HG03025 (cell line): Measurements from ENCODE around the gene STK11.

Experiments used
- ATAC-seq: cut with Tn5 transposase; IDR thresholded peaks from one replicate; pipeline ENCODE4 v1.9.1; 2021; ENCODE audit warnings: mild to moderate bottlenecking, moderate library complexity; ENCODE audit not compliant: unreplicated experiment, low FRiP score

STK11 gene

DNA sequence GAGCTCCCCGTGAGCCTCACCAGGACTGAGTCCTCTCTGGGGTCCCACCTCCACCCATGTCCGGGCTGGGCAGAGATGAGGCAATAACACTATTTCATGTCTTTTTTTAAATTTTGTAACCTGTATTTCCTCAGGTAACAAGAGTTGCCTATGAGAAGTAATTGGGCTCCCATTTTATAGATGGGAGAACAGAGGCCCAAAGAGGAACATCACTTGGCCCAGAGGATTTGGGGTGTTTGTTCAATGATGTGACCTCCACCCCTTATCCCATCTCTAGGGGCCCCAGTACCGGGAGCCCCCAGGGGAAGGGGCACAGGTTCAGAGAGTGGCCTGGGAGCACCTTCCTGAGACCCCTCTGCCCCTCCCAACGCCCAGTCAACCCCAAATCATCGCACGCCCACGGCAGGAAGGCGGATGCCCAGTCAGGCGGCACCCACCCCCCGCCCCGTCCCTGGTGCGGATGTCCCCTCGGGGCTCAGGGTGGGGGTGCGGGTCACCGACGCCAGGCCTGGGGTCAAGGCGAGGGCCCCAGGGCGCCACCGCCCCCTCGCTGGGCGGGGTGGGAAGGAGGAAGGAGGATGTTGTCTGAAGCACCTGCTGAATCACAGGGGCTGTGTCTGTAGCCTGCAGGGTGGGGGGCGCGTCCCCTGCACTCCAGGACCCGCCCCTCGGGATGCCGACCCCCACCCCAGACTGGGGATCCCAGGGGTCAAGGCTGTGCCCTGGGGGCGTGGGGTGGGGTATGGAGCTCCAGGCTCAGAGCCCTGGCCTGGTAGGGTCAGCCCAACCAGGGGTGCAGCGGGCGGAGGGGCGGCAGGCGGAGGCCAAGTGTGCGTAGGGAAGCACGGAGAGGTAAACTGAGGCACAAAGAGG lies 54.5 kb downstream of the STK11 start:
- peak; percentile 2 for ATAC-seq

DNA sequence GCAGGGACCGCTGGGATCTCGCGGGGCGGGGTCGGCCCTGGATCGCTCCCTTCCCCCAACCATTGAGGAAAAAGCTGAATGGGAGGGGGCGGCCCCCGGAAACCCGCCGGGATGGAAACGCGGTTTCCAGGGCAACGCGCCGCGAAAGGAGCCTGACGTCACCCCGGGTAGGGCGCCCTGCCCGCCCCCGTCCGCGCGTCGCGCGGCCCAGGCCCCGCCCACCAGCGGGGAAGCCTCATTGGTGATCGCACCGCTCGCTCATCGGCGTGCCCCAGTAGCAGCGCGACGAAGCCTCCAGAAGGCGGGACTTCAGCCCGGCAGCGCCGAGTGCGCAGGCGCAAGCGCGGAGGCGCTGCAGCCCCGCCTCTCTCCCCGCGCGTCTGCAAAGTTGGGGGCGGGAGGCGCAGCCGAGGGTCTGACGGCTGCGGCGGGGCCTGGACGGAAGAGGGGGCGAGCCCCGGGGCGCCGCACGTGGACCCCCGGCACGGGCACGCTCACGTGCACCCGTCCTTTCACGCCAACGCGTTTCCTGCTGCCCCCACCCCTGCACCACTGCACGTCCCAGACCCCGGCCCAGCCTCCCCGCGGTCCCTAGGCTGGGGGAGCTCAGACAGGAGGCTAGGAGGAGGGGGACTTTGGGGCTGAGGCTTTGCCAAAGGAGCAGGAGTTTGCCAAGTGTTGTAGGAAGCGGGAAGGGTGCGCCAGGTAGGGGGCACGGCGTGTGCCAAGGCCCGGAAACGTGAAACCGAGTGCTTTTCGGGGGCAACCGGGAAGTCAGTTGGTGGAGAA lies 55.4 kb downstream of the STK11 start:
- ATAC-seq: peak; percentile 45

DNA sequence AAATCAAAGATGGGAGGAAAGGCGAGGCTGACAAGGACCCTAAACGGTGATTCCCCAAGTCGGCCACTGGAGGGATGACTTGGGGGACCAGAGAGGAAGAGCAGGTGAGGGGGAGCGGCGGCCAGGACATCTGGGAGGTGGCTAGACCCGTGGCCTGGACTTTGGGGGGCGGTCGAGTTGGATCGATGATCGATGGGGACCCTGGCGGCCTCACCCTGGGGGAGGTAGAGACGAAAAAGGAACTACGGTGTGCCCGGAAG lies 55.9 kb downstream of the STK11 start:
- ATAC-seq: no peak

DNA sequence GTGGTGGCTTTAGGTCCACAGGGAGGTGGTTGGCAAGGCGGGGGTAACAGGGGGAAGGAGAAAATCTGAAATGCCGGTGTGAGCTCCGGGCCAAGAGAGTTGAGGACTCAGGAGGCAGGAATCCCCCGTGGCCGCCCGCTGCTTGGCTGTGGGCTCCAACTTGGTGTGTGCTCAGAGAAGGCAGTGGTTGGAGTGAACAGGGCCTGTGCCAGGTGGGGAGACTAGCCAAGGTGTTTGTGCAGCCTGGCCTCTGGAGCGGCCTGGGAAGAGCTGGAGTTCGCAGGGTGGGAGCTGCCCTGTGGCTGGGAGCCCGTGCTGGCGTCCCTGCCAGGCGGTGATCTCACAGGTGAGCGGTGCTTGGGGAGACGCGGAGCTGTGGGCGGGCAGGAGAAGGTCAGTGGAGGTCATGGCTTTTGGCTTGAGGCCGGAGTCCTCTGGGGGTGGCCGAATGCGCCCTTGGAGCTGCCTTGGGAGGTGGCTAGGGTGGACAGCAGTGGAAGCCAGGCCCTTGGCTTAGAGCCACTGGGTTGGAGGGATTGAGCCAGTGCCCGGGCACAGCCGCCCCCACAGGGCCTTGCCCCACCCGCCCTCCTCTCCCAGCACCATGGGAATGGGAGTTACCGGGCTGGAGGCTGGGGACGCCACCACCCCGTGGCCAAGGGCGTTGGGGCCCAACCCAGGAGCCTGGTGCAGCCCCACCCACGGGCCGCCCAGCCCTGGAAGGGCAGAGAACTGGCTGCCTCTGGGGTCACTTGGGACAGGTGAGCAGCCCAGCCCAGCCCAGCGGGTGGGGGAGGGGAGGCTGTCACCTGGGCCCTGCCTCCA lies 56.4 kb downstream of the STK11 start:
- no peak for ATAC-seq

DNA sequence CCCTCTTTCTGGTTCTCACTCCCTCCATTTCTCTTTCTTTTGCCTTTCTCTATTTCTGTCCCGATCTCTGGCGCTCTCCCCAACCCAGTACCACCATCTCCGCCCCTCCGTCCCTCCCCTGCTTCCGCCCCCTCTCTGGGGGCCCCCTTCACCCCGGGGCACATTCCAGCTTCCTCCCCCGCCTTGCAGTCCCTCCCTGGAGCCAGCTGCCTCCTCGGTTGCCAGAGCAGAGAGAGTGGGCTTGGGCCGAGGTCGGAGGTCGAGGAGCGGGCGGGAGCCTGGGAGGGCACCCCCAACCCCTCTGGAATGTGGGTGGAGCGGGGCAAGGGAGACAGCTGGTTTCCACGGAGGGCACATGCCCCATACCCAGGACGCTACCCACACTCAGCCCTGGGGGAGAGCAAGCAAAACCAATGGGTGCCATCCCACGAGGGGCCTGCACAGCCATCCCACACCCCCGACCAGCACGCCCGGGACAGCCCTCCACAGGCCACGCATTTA lies 57.1 kb downstream of the STK11 start:
- ATAC-seq: no peak

DNA sequence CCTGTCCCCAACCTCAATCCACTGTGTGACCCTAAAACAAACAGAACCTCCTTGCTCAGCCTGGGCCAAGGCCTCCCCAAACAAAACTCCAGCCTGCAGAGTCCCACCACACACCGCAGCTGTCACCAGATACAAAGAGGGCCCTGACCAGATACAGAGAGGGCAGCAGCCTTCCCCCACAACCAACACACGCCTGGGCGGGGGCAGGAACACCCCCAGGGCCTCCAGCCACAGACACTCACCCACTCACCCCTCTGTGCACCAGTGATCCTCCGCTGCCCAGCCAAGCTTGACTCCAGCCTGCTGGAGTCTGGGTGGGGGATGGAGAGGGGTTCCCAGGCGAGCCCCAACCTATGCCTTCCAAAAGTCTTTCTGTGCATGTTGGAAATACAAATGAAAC lies 57.6 kb downstream of the STK11 start:
- ATAC-seq: no peak

DNA sequence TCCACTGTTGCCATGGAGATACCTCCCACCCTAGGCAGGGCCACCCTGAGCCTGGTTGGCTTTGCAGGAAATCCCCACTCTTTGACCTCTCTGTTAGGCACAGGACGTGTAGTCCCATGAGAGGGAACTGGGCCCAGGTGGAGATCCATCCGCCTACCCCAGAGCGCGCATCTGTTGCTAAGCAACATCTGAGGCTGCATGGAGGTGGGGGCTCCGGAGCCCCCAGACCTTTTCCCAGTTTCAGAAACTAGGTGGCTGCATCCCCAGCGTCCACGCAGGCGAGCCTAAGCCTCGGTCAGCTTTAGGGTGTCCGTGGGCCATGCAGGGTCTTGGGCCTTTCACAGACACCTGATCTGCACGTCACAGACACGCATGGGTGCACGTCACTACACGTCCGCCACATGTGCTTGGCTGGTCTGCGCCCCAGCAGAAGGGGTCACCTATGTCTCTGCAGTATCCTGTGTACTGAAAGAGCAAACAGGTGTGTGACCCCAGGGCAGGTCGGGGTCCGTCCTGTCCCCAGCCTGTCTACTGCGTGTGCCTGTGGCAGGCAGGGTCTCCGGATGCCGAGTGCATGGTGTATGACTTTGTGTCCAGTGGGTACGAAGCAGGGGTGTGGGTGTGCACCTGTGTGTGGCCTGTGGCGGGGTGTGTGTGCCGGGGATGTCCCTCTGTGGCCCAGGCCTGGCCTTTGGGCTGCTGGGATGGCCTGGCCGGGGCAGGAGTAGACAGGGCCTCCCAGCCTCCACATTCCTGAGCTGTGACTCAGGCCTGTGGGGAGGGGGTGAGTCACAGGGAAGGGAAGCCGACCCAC lies 59.4 kb downstream of the STK11 start:
- ATAC-seq: no peak

DNA sequence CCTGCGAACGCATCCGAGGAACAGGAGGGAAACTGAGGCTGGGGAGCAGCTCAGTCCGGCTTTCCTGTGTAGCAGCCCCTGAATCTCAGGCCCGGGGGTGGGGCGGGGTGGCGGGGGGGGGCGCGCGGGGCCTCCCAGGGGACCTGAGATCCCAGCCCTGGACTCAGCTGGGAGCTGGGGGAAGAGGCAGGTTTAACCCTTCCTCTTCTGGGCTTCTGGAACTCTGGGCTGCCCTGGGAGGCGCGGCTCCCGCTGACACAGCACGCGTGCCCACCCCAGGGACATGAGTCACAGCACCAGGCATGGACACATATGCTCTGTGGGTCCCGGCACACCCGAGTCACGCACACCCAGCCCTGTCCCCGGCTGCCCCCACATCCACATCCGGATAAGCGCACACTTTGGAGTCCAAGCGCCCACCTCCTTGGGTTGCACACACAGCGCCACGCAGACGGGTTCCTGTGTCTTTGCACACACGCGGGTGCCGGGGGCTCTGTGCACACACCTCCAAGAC lies 60.1 kb downstream of the STK11 start:
- no peak for ATAC-seq

DNA sequence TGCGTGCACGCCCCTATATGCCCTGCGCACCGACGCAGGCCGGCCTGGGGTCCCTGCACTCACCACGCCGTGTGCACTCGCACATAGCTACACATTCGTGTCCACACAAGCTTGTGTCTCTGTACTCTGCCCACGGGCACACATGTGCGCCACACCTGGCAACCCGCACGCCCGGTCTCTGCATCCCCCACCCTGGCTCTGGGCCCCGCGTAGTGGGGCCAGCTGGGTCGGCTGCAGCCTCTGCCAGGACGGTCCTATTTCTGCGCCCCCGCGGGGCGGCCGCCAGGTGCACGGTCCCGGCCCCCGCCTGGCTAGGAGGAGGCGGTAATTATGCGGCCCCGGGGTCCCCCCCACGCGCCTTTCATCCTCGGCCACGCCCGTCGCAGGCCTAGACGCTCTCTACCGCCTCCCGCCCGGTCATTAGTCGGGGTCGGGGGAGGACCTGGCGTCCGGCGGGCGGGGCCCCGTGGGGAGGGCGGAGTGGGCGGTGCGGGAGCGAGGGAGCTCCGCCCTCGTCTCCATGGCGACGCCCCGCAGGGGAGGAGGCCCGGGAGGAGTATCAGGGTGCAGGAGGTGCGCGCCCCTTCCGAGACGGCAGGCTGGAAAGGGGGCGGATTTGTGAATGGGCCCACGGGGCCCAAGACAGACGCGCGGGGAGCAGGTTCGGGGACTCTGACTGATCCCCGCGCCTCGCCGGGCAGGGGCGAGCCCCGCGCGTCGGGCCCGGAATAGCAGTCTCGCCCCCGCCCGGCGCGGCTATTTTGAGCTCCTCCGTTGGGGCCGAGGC lies 60.7 kb downstream of the STK11 start:
- ATAC-seq: peak; percentile 35

DNA sequence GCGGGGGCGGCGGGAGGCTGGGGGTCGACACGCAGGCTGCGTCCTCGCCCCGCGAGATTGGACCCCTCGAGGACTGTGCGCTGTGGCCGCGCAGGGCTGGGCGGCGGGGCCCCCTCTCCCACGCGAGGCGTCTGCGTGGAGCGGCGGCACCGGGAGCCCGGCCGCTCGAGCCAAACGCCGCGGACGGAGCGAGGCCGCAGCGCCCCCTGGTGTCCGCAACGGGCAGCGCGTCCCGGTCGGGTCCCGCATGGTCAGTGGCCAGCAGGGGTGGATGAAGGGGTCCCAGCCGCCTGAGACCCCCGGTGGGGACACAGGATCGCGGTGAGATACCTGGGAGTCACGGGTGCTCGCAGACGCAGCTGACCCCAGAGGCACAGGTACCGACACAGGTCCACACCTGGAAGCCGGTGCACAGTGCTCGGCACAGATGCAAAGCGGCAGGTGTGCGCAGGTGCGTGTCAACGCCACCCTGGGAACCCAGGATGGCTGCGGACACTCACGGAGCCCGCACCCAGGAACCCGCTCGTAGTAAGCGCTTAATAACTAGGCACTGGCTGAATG lies 61.4 kb downstream of the STK11 start:
- peak; percentile 8 for ATAC-seq

DNA sequence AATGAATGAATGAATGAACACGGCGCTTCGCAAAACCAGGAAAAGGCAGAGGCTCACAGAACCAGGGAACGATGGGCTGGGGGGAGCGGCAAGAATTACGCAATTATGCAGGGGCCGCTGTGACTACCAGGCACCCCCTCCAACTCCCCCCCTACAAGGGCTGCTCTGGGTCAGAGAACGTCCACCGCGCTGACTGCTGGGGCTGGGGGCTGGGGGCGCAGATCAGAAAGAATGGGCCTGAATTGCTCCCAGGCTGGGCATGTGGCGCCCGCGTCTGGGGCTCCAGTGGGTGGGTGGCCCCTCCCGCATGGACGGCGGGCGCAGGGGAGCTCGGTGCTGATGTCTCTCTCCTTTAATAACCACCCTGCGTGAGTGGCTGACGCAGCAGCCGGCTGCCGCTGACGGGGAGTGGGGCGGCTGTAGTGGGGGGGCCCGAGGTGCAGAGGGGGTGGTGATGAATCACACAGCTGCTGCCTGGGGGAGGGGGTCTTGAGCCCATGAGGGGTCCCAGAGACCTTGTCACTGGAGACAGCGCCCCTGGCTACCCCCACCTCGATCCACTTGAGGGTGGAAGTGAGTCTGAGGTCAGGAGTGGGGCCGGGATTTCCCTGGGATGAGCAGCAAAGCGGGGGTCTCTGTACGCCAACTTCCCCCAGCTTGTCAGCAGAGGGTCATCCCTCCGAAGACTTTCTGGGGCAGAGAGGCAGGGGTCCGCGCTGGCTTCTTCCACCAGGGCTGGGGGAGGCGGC lies 62.1 kb downstream of the STK11 start:
- no peak for ATAC-seq

DNA sequence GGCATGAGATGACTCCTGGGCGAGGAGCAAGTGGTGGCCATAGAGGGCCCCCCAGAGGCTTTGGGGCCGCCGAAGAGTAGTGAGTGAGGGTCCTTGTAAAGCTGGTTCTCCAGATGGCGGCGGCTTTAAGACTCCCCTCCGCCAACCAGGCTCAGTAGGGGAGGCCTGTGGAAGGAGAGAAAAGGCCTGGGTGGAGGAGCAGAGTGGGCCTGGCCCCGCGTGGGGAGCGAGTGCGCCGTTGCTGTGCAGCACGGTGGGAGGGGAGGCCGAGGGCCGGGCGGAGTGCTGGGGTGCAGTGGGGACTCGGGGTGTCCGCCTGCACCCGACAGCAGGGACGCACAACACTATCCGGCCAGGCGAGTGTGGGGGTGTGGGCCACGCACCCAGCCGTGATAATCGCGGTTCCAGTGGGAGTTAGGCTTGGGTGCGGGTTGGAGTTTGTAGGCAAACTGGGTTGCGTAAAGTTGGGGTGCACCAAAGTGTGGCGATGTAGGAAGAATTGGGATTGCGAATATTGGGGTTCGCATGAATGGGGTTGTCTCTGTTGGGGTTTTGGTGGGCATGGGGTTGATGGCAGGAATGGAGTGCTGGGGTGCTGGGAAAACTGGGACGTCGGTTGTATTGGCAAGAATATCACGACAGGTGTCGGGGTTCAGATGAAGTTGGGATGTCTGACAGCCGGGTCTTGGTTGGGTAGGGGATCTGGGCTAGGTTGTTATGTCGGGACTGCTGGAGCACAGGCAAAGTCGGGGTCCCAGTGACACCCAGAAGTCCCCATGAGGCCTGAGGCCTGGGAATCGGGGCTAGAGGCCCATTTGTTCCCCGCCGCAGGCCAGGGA lies 62.9 kb downstream of the STK11 start:
- ATAC-seq: no peak

DNA sequence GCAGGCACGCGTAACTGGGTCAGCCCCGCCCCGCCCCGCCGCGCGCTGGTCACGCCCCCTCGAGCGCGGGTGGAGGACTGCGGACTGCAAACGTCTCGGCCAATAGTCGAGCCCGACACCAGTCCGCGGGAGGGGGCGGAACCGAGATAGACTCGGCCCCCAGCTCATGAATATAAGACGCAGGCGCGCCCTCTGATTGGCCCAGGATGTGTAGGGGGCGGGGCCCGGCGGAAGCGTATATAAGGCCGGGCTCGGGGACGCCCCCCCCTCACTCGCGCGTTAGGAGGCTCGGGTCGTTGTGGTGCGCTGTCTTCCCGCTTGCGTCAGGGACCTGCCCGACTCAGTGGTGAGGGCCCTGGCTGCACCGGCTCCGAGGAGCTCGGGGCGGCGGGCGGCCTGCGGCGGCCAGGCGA lies 63.5 kb downstream of the STK11 start, which contains the start of gene CIRBP:
Gene CIRBP, plus strand, starts transcription at position 268 of the 413 bp plus-strand sequence. CDS start 1,602 bp downstream, outside the sequence.
- ATAC-seq: peak; percentile 55

DNA sequence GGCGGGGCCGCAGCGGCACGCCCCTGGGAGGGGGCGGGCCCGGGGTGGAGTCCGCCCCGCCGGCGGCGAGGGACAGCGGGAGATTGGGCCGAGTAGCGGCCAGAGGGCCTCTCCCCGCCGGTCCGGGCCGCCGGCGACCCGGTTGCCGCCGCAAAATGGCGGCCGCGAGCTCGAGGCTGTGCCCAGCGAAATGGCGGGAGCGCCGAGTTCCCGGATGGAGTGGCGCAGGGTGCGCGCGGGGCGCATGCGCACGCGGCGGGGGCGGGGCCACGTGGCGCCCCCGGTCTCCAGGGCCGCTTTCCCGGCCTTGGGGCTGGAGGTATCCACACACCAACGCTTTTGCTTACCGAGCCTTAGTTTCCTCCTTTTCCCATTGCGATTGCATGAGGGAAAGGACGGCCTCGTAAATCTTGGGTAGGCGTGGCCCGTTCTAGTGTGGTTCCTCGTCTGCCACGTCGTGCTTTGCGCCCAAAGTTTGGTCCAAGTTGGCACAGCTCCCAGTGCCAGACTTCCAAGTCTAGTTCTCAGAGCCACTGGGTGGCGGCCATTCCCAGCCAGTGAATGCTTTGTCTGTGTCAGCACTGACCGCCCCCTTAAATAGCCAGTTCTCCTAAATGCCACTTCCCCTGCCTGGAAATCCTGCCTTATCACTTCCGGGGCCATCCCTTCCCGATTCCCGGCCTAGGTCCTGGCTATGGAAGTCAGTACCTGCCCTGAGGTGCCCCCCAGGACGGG lies 64.1 kb downstream of the STK11 start:
- ATAC-seq: peak; percentile 23

DNA sequence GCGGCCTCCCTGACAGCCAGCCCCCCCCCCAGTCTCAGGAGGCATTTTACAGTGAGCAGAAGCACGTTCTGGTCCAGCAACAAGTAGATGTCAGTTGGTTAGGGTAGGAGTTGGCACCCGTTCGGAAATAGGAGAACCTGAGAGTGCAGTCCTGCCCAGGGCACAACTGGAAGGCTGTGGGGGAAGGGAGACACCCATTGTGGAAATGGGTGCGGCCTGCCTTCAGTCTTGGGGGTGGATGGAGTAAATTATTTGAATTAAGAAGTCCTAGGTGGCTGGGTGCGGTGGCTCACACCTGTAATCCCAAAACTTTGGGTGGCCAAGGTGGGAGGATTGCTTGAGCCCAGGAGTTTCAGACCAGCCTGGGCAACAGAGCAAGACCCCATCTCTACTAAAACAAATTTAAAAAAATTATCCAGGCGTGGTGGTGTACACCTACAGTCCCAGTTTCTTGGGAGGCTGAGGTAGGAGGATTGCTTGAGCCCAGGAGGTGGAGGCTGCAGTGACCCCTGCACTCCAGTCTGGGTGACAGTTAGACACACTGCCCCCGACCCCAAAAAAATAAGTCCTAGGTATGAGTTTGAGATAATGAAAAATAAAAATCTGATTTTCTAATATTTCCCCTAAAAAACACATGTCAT lies 64.8 kb downstream of the STK11 start:
- ATAC-seq: no peak
